Body of pancreas (tissue), 4 donors: ENCODE data around the gene NCOA6. TPM values are rescaled to one million over a fixed set of nuclear protein-coding genes. Genes with fewer than 3 reads are reported as not detected.

ENCODE experiments used
- ATAC-seq: fragments of 150-250 bp; one replicate; pipeline ENCODE4 v1.9.1; 2016
- DNase-seq, 4 donors: peaks; one replicate each; pipeline ENCODE4 v3.0.0-alpha.2; 2019
- H3K27ac ChIP-seq, 4 donors: fragments of 200-600 bp; sonication (generic); 1 replicate in 3 of 4; 2 replicates in 1 of 4; pipeline versions ENCODE4 v1.5.1 to v1.6.1; 2016 to 2019; ENCODE audit warnings: mild to moderate bottlenecking in 1 of 4, mixed read lengths in 1 of 4, moderate library complexity in 1 of 4
- H3K27me3 ChIP-seq, 2 donors: fragments of 200-600 bp; sonication (generic); one replicate each; pipeline ENCODE4 v1.6.0; 2016; ENCODE audit warnings: mild to moderate bottlenecking in 1 of 2
- H3K36me3 ChIP-seq, 2 donors: fragments of 200-600 bp; sonication (generic); replicated peaks in 1 of 2; 2 replicates each; pipeline ENCODE4 v1.5.1; 2016; ENCODE audit warnings: low read depth in 2 of 2; ENCODE audit not compliant: insufficient read depth in 1 of 2
- H3K4me1 ChIP-seq: fragments of 200-600 bp; sonication (generic); one replicate; pipeline ENCODE4 v1.6.0; 2016
- H3K4me3 ChIP-seq, 2 donors: fragments of 200-600 bp; sonication (generic); 1 replicate in 1 of 2; 2 replicates in 1 of 2; pipeline ENCODE4 v1.5.1; 2016 to 2019
- H3K9me3 ChIP-seq, 3 donors: fragments of 200-600 bp; sonication (generic); 1 replicate in 2 of 3; 2 replicates in 1 of 3; pipeline ENCODE4 v1.5.1; 2016
- CTCF ChIP-seq, 7 experiments: fragments of 450-650 bp in 4 of 7; fragments of 200-600 bp in 3 of 7; sonication (generic) in 3 of 7; IDR thresholded peaks; one replicate each; pipeline ENCODE4 v1.5.1; 2016 to 2019; ENCODE audit warnings: antibody characterized with exemption in 7 of 7
- POLR2A ChIP-seq, 3 donors: fragments of 450-650 bp; IDR thresholded peaks; one replicate each; pipeline ENCODE4 v1.6.1; 2016; ENCODE audit warnings: antibody characterized with exemption in 3 of 3, mild to moderate bottlenecking in 2 of 3
- WGBS, 2 donors: methylation state at CpG; one replicate each; pipeline ENCODE4 v1.1.5; 2017; 5-methylcytosine and 5-hydroxymethylcytosine counted together
- intact Hi-C: fragments of 100-400 bp; cut with DNase I; formaldehyde crosslinking; loops from one replicate; pipeline ENCODE4 v1.15.1; 2023
- small RNA-seq: library from RNA; depleted of rRNA; stranded (forward); fragments of <200 nt; gene quantifications from one replicate; pipeline ENCODE3, GENCODE V24; 2016
- total RNA-seq, 2 donors: library from RNA; depleted of rRNA; stranded (reverse); fragments of >200 nt; gene quantifications; one replicate each; pipeline ENCODE4 v1.1.0, GENCODE V29; 2016

Gene NCOA6
- total RNA-seq, 2 donors from 2014 or later = 13.5 to 54.1 TPM

- no peaks in the 10 kb centered on the region for H3K9me3 ChIP-seq
- H3K27me3 ChIP-seq = no peaks in the 10 kb centered on the region
- DNase-seq (no peak), ATAC-seq (no peak)
- H3K4me3 ChIP-seq = no peak overlapping the region
- no peaks in the 10 kb centered on the region for H3K36me3 ChIP-seq
- H3K4me1 ChIP-seq = peaks cover 15% of the 10 kb centered on the region
- 18 to 24% methylated on average over 3 of the region's 3 CpGs for whole genome bisulfite sequencing, 2 donors
- no peak overlapping the region for H3K27ac ChIP-seq
- no peak for TF ChIP-seq CTCF (IDR thresholded peaks at IDR 0.05)
- no peak for TF ChIP-seq POLR2A (IDR thresholded peaks at IDR 0.05)
- intact Hi-C loops = no loop called here
Observed at GRCh38 chr20:34675561-34675960, 149.9 kb downstream of the NCOA6 start.

- Histone ChIP-seq H3K9me3 (no peaks in the 10 kb centered on the region), H3K4me3 (no peak overlapping the region), H3K27me3 (no peaks in the 10 kb centered on the region), H3K36me3 (no peaks in the 10 kb centered on the region), H3K4me1 (peaks cover 15% of the 10 kb centered on the region), H3K27ac (no peak overlapping the region)
- 91 to 94% methylated on average over 5 of the region's 5 CpGs for WGBS, 2 donors
- intact Hi-C loops = no loop called here
- TF ChIP-seq CTCF (IDR thresholded peaks at IDR 0.05) (no peak), POLR2A (IDR thresholded peaks at IDR 0.05) (no peak)
- ATAC-seq (no peak), DNase-seq (no peak)
Observed at GRCh38 chr20:34673412-34673811, 152.0 kb downstream of the NCOA6 start.

GRCh38 chr20:34669094-34669493, 156.4 kb downstream of the NCOA6 start:
- H3K4me1 ChIP-seq = no peaks in the 10 kb centered on the region
- H3K36me3 ChIP-seq = no peaks in the 10 kb centered on the region
- no peak overlapping the region for H3K4me3 ChIP-seq
- no peak for DNase-seq
- TF ChIP-seq POLR2A (IDR thresholded peaks at IDR 0.05) = no peak
- TF ChIP-seq CTCF (IDR thresholded peaks at IDR 0.05) = no peak
- WGBS, 2 donors = 100% methylated on average over 1 of the region's 1 CpG
- no peak overlapping the region for H3K27ac ChIP-seq
- H3K27me3 ChIP-seq = no peaks in the 10 kb centered on the region
- H3K9me3 ChIP-seq = no peaks in the 10 kb centered on the region
- ATAC-seq = no peak
- intact Hi-C loops = no loop called here

Small RNA genes lying within 50 kb of the gene (small RNA-seq; reads per million reads assigned to genes)
- gene AL118520.1 = not detected

Other genes with a start within 250 kb of the NCOA6 start
- gene PIGU, start 148.6 kb downstream of the NCOA6 start, total RNA-seq = 10 to 100 TPM in 1 of 2 donors, 1 to 10 TPM in 1; 4.4 to 14.8 TPM
- gene TP53INP2, start 121.3 kb downstream of the NCOA6 start, total RNA-seq = 10 to 100 TPM in 1 of 2 donors, 1 to 10 TPM in 1; 3.4 to 12.2 TPM
- 10 to 100 TPM; 19.2 to 22.7 TPM for gene GGT7, start 47.2 kb upstream of the NCOA6 start, total RNA-seq
- gene ACSS2, start 51.0 kb upstream of the NCOA6 start, total RNA-seq = 10 to 100 TPM; 33.9 to 78.1 TPM
- 10 to 100 TPM; 24.6 to 33.0 TPM for gene GSS, start 130.2 kb upstream of the NCOA6 start, total RNA-seq
- 1 to 10 TPM in 1 of 2 donors, under 1 TPM in 1; 0.52 to 1.3 TPM for gene MYH7B, start 130.2 kb upstream of the NCOA6 start, total RNA-seq